ENCODE measurements around the gene CBX8. TPM values are rescaled to one million over a fixed set of nuclear protein-coding genes. Genes with fewer than 3 reads are reported as not detected.

Gene CBX8
- total RNA-seq, 2 experiments from 2014 or later, result 7.0 to 9.4 TPM

DNA sequence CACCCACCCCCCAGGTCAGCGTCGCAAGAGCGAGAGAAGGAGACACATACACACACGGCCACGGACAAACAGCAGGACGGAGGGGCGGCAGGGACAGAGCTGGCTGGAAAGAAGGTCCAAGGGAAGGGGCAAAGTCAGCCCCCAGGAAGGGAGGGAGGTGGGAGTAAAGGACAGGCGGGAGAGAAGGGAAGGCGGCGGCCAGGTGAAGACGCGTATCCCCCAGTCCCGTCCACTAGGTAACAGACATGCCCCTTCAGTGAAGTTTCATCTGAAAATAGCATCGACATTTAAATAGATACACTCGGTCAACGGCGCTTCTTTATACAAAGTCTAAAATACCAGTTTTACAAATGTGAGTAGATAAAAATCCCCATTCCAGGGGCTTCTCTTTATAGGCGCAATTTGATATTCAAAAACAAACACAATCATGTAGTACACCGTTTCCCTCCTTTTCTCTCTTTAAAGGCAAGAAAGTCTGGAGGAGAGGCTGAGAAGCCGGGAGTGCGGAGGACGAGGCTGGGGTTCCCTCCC, 4.5 kb downstream of the CBX8 start:
- Mint-ChIP-seq H3K4me3 (no peak overlapping the region), H3K36me3 (ENCODE audit: low read depth) (peaks cover 3% of the 10 kb centered on the region), H3K9me3 (no peaks in the 10 kb centered on the region), H3K27ac (no peak overlapping the region), H3K27me3 (peaks cover 40% of the 10 kb centered on the region), H3K4me1 (ENCODE audit: low read depth) (peaks cover 14% of the 10 kb centered on the region)
- ChIA-PET CTCF (interaction anchor here (1.3 kb wide), 1 partner anchor 47 kb away, joined by 3 read pairs; no protein-coding TSS in a partner anchor), POLR2A (no interaction called here)
- TF ChIP-seq CTCF (IDR thresholded peaks at IDR 0.05), result no peak
- no peak for ATAC-seq
- no peak for DNase-seq
- intact Hi-C loops (cut with micrococcal nuclease), result no loop called here

GRCh38 chr17:79791735-79792161, 5.1 kb downstream of the CBX8 start:
- peaks cover 3% of the 10 kb centered on the region for H3K36me3 Mint-ChIP-seq (ENCODE audit: low read depth)
- no peak overlapping the region for H3K4me3 Mint-ChIP-seq
- H3K27me3 Mint-ChIP-seq, result peaks cover 42% of the 10 kb centered on the region
- DNase-seq, result no peak
- ChIA-PET POLR2A (interaction anchor here (1.5 kb wide), 1 partner anchor 131 kb away, joined by 3 read pairs; no protein-coding TSS in a partner anchor), CTCF (interaction anchor here (1.3 kb wide), 1 partner anchor 47 kb away, joined by 3 read pairs; no protein-coding TSS in a partner anchor)
- no peak for TF ChIP-seq CTCF (IDR thresholded peaks at IDR 0.05)
- peaks cover 14% of the 10 kb centered on the region for H3K4me1 Mint-ChIP-seq (ENCODE audit: low read depth)
- no peak for ATAC-seq
- H3K9me3 Mint-ChIP-seq, result no peaks in the 10 kb centered on the region
- intact Hi-C loops (cut with micrococcal nuclease), result no loop called here
- H3K27ac Mint-ChIP-seq, result no peak overlapping the region

DNA sequence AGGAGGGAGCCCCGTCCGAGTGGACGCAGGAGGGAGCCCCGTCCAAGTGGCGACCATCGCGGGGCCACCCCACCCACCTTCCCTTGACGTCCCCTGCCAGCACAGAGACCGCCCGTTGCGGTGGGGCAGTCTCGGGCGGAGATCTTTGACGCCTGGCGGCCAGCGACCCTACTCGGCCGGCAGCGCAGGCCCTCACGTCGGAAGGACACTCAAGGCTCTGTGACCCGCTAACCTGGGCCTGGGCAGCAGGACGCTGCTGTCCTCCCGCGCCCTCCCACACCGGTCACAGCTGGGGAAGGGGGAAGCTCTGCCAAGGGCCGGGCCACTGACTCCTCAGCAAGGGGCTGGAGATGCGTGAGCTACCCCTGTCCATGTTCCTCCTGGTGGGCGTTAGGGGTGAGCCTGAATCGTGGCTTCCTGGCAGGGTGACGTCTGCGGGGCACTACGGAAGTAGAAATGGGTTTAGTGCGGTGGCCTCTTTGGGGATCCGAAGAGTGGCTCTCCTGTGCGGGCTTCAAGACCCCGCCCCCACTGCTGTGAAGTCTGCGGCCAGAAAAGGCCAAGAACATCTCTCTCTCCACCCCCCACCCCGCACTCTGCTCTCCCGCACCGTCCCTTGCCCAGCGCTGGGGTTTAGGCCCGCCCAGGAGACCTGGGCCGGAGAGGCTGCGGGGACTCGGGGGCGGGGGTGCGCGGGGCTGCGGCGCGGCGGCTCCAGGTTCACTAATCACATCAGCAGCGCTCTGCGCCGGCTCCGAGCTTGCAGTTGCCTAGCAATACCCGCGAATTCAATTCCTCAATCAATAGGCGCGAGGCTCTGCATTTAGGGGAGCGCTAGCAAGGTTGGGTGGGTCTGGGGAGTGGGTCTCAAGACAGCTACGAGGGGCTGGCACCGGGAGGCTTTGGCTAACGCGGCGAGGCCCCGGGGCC, 5.8 kb downstream of the CBX8 start:
- intact Hi-C loops (cut with micrococcal nuclease), result no loop called here
- no peaks in the 10 kb centered on the region for H3K9me3 Mint-ChIP-seq
- peaks cover 11% of the 10 kb centered on the region for H3K4me1 Mint-ChIP-seq (ENCODE audit: low read depth)
- H3K27me3 Mint-ChIP-seq, result peaks cover 42% of the 10 kb centered on the region
- ChIA-PET CTCF (interaction anchor here (1.0 to 2.0 kb wide), 5 partner anchors 17 to 203 kb away, joined by 3 to 6 read pairs (median 5); no protein-coding TSS in a partner anchor), POLR2A (interaction anchor here (1.2 to 1.8 kb wide), 3 partner anchors 10 to 131 kb away, joined by 3 to 4 read pairs (median 4); no protein-coding TSS in a partner anchor)
- H3K27ac Mint-ChIP-seq, result no peak overlapping the region
- no peak overlapping the region for H3K4me3 Mint-ChIP-seq
- TF ChIP-seq CTCF (IDR thresholded peaks at IDR 0.05), result no peak
- peaks cover 3% of the 10 kb centered on the region for H3K36me3 Mint-ChIP-seq (ENCODE audit: low read depth)
- ATAC-seq (no peak), DNase-seq (no peak)

DNA sequence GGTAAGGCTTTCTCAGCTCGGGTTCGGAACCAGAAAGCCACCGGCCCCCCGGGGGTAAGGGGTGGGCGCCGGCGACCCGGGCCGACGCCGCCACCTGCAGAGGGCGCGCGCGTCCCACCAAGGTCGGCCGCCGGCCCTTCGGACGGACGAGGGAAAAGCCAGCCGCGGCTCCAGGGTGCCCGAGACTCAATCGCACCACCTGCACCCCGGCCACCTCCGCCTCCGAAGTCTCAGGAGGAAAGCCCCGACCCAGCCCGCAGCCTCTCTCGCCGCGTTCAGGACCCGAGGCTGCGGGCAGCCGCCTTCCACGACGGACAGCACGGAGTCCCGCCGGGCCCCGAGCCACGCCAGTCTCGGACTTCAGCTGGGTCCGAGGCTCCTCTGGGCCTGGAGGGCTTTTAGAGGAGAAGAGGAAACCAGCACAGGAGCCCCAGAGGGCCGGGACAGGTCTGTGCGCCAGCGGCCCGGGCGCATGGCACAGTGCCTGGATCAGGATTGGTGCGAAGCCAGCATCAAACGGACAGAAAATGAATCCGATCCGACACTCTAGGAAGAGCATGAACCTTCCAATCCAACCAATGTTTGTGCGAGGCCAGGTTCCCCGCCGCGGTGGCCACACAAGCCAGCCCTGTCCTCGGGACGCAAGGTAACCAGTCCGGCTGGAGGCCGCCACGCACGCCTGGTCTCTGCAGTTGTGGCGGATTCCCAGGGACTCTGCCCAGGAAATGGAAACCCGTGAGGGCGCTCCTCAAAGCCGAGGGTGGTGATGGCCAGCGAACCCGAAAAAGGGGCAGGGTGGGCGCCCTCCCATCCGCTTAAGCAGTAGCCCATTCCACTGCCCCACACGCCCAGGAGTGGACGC, 6.7 kb downstream of the CBX8 start:
- POLR2A ChIA-PET, result interaction anchor here (1.2 to 1.8 kb wide), 3 partner anchors 11 to 132 kb away, joined by 3 to 4 read pairs (median 4); no protein-coding TSS in a partner anchor
- CTCF ChIA-PET, result interaction anchor here (0.7 to 2.0 kb wide), 17 partner anchors 10 to 204 kb away, joined by 3 to 14 read pairs (median 5); no protein-coding TSS in a partner anchor
- Mint-ChIP-seq H3K27ac (no peak overlapping the region), H3K36me3 (ENCODE audit: low read depth) (no peaks in the 10 kb centered on the region), H3K27me3 (peaks cover 44% of the 10 kb centered on the region), H3K4me1 (ENCODE audit: low read depth) (peaks cover 7% of the 10 kb centered on the region), H3K9me3 (no peaks in the 10 kb centered on the region), H3K4me3 (no peak overlapping the region)
- DNase-seq (no peak), ATAC-seq (peak; percentile 57)
- peak; percentile 97 for TF ChIP-seq CTCF (IDR thresholded peaks at IDR 0.05)
- intact Hi-C loops (cut with micrococcal nuclease), result no loop called here
